H9 (cell line): ENCODE data around the gene ZNF280D. TPM values are rescaled to one million over a fixed set of nuclear protein-coding genes. Genes with fewer than 3 reads are reported as not detected.

ENCODE experiments used
- DNase-seq: peaks from one replicate; pipeline ENCODE4 v3.0.0-alpha.2; 2017
- H2AFZ ChIP-seq: one replicate; pipeline ENCODE4 v1.6.1; 2013; ENCODE audit warnings: mild to moderate bottlenecking, low read length, control low read depth, moderate library complexity
- H2AK5ac ChIP-seq: 2 replicates; pipeline ENCODE4 v1.6.1; 2013; ENCODE audit warnings: low read length, control low read depth, mixed read lengths; ENCODE audit not compliant: insufficient read length
- H2BK120ac ChIP-seq: one replicate; pipeline ENCODE4 v1.6.1; 2013; ENCODE audit warnings: low read depth, mild to moderate bottlenecking, low read length, control low read depth, inconsistent platforms; ENCODE audit not compliant: poor library complexity, severe bottlenecking
- H2BK12ac ChIP-seq: 2 replicates; pipeline ENCODE4 v1.6.1; 2013; ENCODE audit warnings: low read length, control low read depth, mixed read lengths, low read depth; ENCODE audit not compliant: insufficient read length
- H2BK15ac ChIP-seq: 2 replicates; pipeline ENCODE4 v1.6.1; 2013; ENCODE audit warnings: low read depth, low read length, control low read depth
- H2BK20ac ChIP-seq: one replicate; pipeline ENCODE4 v1.6.1; 2013; ENCODE audit warnings: low read depth, mild to moderate bottlenecking, low read length, control low read depth, inconsistent platforms; ENCODE audit not compliant: poor library complexity, severe bottlenecking
- H2BK5ac ChIP-seq: 2 replicates; pipeline ENCODE4 v1.6.1; 2013; ENCODE audit warnings: low read length, control low read depth, mixed read lengths; ENCODE audit not compliant: insufficient read length
- H3K14ac ChIP-seq: 2 replicates; pipeline ENCODE4 v1.6.1; 2013; ENCODE audit warnings: low read length, control low read depth; ENCODE audit not compliant: insufficient read depth
- H3K18ac ChIP-seq: 2 replicates; pipeline ENCODE4 v1.6.1; 2013; ENCODE audit warnings: low read depth, mild to moderate bottlenecking, mixed read lengths, low read length, control low read depth; ENCODE audit not compliant: insufficient read length
- H3K23ac ChIP-seq: 2 replicates; pipeline ENCODE4 v1.6.1; 2013; ENCODE audit warnings: low read length, control low read depth, mixed read lengths, low read depth; ENCODE audit not compliant: insufficient read length
- H3K23me2 ChIP-seq: 2 replicates; pipeline ENCODE4 v1.6.1; 2013; ENCODE audit warnings: low read depth, mild to moderate bottlenecking, mixed read lengths, low read length, control low read depth; ENCODE audit not compliant: insufficient read length, poor library complexity, severe bottlenecking
- H3K27ac ChIP-seq: 2 replicates; pipeline ENCODE4 v1.5.1; 2013; ENCODE audit warnings: low read length, control low read depth, mixed read lengths, low read depth; ENCODE audit not compliant: insufficient read length
- H3K27me3 ChIP-seq: 2 replicates; pipeline ENCODE4 v1.6.1; 2013; ENCODE audit warnings: low read length, control low read depth, inconsistent platforms; ENCODE audit not compliant: insufficient read depth
- H3K4ac ChIP-seq: 2 replicates; pipeline ENCODE4 v1.6.1; 2013; ENCODE audit warnings: low read depth, mild to moderate bottlenecking, control low read depth, inconsistent platforms, low read length, moderate library complexity
- H3K4me1 ChIP-seq: 2 replicates; pipeline ENCODE4 v1.6.1; 2013; ENCODE audit warnings: low read length, control low read depth, inconsistent platforms; ENCODE audit not compliant: insufficient read depth
- H3K4me2 ChIP-seq: 2 replicates; pipeline ENCODE4 v1.6.1; 2013; ENCODE audit warnings: low read length, control low read depth, mixed read lengths; ENCODE audit not compliant: insufficient read length, insufficient read depth
- H3K56ac ChIP-seq: 2 replicates; pipeline ENCODE4 v1.6.1; 2013; ENCODE audit warnings: low read depth, mild to moderate bottlenecking, mixed read lengths, low read length, control low read depth; ENCODE audit not compliant: insufficient read length
- H3K79me1 ChIP-seq: 2 replicates; pipeline ENCODE4 v1.6.1; 2013; ENCODE audit warnings: low read depth, mild to moderate bottlenecking, moderate library complexity, low read length, control low read depth, inconsistent platforms; ENCODE audit not compliant: insufficient read depth, poor library complexity, severe bottlenecking
- H3K79me2 ChIP-seq: 2 replicates; pipeline ENCODE4 v1.6.1; 2013; ENCODE audit warnings: low read length, control low read depth, inconsistent platforms; ENCODE audit not compliant: insufficient read depth
- H3K9ac ChIP-seq: 2 replicates; pipeline ENCODE4 v1.6.1; 2013; ENCODE audit warnings: low read length, control low read depth, mixed read lengths; ENCODE audit not compliant: insufficient read length; ENCODE audit errors: extremely low read depth
- H3K9me3 ChIP-seq: one replicate; pipeline ENCODE4 v1.6.1; 2013; ENCODE audit warnings: low read depth, low read length, inconsistent platforms; ENCODE audit not compliant: control insufficient read depth
- H3T11ph ChIP-seq: one replicate; pipeline ENCODE4 v1.6.1; 2013; ENCODE audit warnings: mild to moderate bottlenecking, low read length, control low read depth, inconsistent platforms
- H4K20me1 ChIP-seq: one replicate; pipeline ENCODE4 v1.6.1; 2013; ENCODE audit not compliant: control insufficient read depth, insufficient read length, insufficient read depth
- H4K5ac ChIP-seq: 2 replicates; pipeline ENCODE4 v1.6.1; 2013; ENCODE audit warnings: low read depth, mild to moderate bottlenecking, mixed read lengths, low read length, control low read depth; ENCODE audit not compliant: insufficient read length
- H4K8ac ChIP-seq: replicated peaks from 2 replicates; pipeline ENCODE4 v1.6.1; 2013; ENCODE audit warnings: low read length, control low read depth, mixed read lengths, low read depth; ENCODE audit not compliant: insufficient read length
- H4K91ac ChIP-seq: 2 replicates; pipeline ENCODE4 v1.6.1; 2013; ENCODE audit warnings: low read depth, mild to moderate bottlenecking, moderate library complexity, mixed read lengths, low read length, control low read depth; ENCODE audit not compliant: insufficient read length
- H3K27ac Mint-ChIP-seq, 3 experiments: 2 replicates in 2 of 3; 3 replicates in 1 of 3; pipeline ENCODE4 v1.8.0; 2020 to 2021; ENCODE audit warnings: mixed read lengths in 3 of 3, mild to moderate bottlenecking in 1 of 3, moderate library complexity in 1 of 3
- H3K27me3 Mint-ChIP-seq: 2 replicates; pipeline ENCODE4 v1.8.0; 2021; ENCODE audit warnings: low read depth, mild to moderate bottlenecking, moderate library complexity, mixed read lengths
- H3K36me3 Mint-ChIP-seq, 3 experiments: 2 replicates in 2 of 3; 3 replicates in 1 of 3; pipeline ENCODE4 v1.8.0; 2020 to 2021; ENCODE audit warnings: low read depth in 3 of 3, mixed read lengths in 3 of 3; ENCODE audit not compliant: insufficient read depth in 1 of 3
- H3K4me1 Mint-ChIP-seq, 2 experiments: 2 replicates each; pipeline ENCODE4 v1.8.0; 2020; ENCODE audit warnings: mixed read lengths in 2 of 2
- H3K4me3 Mint-ChIP-seq, 2 experiments: 2 replicates in 1 of 2; 3 replicates in 1 of 2; pipeline ENCODE4 v1.8.0; 2020 to 2021; ENCODE audit warnings: mild to moderate bottlenecking in 2 of 2, mixed read lengths in 2 of 2, moderate library complexity in 1 of 2
- H3K9me3 Mint-ChIP-seq, 2 experiments: 2 replicates in 1 of 2; 3 replicates in 1 of 2; pipeline ENCODE4 v1.8.0; 2020; ENCODE audit warnings: mild to moderate bottlenecking in 2 of 2, mixed read lengths in 2 of 2, moderate library complexity in 1 of 2
- WGBS: extraction: QIAGEN DNeasy Blood & Tissue Kit; methylation state at CpG from one replicate; pipeline ENCODE4 v1.1.7; 2013; ENCODE audit warnings: missing lambda C conversion rate, low lambda C conversion rate, mixed read lengths; ENCODE audit not compliant: insufficient read length; ENCODE audit errors: extremely low coverage; 5-methylcytosine and 5-hydroxymethylcytosine counted together
- total RNA-seq: library from RNA; stranded (reverse); gene quantifications from 2 replicates; pipeline ENCODE4 v1.2.1, GENCODE V29; 2021
- TF ChIP-seq, protein P1 (sequence below): fragments of 200-600 bp; sonication (generic); conservative IDR thresholded peaks from 3 replicates; pipeline ENCODE4 v1.8.0; 2021; ENCODE audit warnings: antibody characterized with exemption, mild to moderate bottlenecking

The ZNF280D gene
- total RNA-seq, 1 experiment from 2014 or later: 5.7 TPM

DNA sequence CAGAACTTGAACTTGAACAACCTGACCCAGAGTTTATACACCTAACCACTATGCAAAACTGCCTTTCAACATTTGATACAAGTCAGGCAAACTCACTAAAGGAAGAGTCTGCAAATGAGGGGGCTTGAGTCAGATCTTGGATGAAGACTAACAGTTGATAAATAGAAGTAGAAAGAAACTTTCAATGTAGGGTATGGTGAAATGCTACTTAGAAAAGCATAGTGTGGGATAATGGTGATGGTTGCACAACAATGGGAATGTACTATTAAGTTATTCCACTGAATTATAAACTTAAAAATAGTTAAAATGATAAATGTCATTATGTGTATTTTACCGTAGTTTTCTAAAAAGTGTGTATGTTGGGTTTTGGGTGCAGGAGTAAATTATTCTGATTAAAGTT is 19.7 kb upstream of the ZNF280D start:
- WGBS: no CpG with 5 or more reads among the region's 1 CpG
- Histone ChIP-seq H3K27ac (no peak overlapping the region), H3K27me3 (no peaks in the 10 kb centered on the region), H4K20me1 (no peaks in the 10 kb centered on the region), H2BK12ac (no peak overlapping the region), H3K79me1 (no peaks in the 10 kb centered on the region), H2BK20ac (no peak overlapping the region), H4K8ac (no peak overlapping the region), H2BK5ac (no peak overlapping the region), H3K14ac (no peak overlapping the region), H2BK15ac (no peak overlapping the region), H4K91ac (no peak overlapping the region), H4K5ac (no peak overlapping the region), H3K4me2 (no peak overlapping the region), H3K23ac (no peak overlapping the region), H2AFZ (no peak overlapping the region), H3T11ph (no peak overlapping the region), H3K4me1 (no peaks in the 10 kb centered on the region), H3K79me2 (no peaks in the 10 kb centered on the region), H3K9ac (no peak overlapping the region), H2AK5ac (no peak overlapping the region), H3K18ac (no peak overlapping the region), H3K4ac (no peak overlapping the region), H3K9me3 (no peaks in the 10 kb centered on the region), H3K23me2 (no peaks in the 10 kb centered on the region), H2BK120ac (no peak overlapping the region), H3K56ac (no peak overlapping the region)
- Mint-ChIP-seq H3K4me1 (no peaks in the 10 kb centered on the region), H3K27ac (no peak overlapping the region), H3K4me3 (no peak overlapping the region), H3K27me3 (no peaks in the 10 kb centered on the region), H3K36me3 (no peaks in the 10 kb centered on the region), H3K9me3 (no peaks in the 10 kb centered on the region)
- no peak for DNase-seq
- TF ChIP-seq, protein P1, sequence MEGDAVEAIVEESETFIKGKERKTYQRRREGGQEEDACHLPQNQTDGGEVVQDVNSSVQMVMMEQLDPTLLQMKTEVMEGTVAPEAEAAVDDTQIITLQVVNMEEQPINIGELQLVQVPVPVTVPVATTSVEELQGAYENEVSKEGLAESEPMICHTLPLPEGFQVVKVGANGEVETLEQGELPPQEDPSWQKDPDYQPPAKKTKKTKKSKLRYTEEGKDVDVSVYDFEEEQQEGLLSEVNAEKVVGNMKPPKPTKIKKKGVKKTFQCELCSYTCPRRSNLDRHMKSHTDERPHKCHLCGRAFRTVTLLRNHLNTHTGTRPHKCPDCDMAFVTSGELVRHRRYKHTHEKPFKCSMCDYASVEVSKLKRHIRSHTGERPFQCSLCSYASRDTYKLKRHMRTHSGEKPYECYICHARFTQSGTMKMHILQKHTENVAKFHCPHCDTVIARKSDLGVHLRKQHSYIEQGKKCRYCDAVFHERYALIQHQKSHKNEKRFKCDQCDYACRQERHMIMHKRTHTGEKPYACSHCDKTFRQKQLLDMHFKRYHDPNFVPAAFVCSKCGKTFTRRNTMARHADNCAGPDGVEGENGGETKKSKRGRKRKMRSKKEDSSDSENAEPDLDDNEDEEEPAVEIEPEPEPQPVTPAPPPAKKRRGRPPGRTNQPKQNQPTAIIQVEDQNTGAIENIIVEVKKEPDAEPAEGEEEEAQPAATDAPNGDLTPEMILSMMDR: no peak
